Activated CD4-positive, alpha-beta T cell treated with anti-CD3 and anti-CD28 coated beads, Interleukin-2, amount 50 U/mL, for 24 hours (primary cell): Measurements from ENCODE around the gene SELENOW.
"Not testable (repeated sequence)": the region's sequence is repeated elsewhere in the genome, so short reads cannot be mapped to it uniquely, and the experiment has no call there.

Source experiments
- DNase-seq, 2 donors: peaks; one replicate each; pipeline ENCODE4 v3.0.0-alpha.2; 2020; ENCODE audit warnings: low read depth in 1 of 2, low spot score in 1 of 2

Gene SELENOW

DNA sequence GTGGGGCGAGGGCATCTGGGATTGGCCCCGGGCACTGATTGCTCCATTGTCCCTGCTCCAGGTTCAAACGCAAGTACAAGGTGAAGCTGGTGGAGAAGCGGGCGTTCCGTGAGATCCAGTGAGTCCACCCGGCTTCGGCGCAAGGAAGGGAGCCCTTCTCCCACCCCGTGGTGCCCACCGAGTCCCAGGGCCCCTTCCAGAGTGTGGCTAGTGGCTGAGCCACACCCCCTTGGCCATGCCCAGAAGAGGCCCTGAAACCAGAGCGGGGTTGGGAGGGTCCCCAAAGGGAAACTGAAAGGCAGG is 21.9 kb upstream of the SELENOW start:
- no peak for DNase-seq

DNA sequence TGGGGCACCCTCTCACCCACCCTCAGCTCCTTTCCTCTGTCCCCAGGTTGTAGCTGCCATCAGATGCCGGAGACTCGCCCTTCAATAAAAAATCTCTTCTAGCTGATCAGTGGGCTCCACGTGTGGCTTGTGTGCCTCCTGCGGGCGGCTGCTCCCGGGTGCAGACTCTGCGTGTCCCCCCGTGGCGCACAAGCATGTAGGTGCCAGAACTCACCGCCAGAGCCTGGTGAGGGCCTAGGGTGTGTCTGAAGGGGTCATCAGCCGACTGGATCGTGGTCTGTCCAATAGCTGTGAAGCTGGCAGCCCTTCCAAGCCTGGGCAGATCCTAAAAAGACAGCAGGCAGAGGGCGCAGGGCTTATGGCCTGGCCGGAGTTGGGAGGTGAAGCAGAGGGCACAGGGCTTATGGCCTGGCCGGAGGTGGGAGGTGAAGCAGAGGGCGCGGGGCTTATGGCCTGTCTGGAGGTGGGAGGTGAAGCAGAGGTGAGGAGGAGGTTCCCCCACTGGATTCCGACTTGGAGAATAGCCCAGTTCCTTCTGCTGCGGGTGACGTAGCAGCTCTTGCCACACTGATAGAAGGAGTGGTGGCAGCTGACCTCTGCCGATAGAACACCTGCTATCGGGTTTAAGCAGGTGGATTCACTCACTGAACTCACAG is 21.4 kb upstream of the SELENOW start:
- DNase-seq, result no peak

DNA sequence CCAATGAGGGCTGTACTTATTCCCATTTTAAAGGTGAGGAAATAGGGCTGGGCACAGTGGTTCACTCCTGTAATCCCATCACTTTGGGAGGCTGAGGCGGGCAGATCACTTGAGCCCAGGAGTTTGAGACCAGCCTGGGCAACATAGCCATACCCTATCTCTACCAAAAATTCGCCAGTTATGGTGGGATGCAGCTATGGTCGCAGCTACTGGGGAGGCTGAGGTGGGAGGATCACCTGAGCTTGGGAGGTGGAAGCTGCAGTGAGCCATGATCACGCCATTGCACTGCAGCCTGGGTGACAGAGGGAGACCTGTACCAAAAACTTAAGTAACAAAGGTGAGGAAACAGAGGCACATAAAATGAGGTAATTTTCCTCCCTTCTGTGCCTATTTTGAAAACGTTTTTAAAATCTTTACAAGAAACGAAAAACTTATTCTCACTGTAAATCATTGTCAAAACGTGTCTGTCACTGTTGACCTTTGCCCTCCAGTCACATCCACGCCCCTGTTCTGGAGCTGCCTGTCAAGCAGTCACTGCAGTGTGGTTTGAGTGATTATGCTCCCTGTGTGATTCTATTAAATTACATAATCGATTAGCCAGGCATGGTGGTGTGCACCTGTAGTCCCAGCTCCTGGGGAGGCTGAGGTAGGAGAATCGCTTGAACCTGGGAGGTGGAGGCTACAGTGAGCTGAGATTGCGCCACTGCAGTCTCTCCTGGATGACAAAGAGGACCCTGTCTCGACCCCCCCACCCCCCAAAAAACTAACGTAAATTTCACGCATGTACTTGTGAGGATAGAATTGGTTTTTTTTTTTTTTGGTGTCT is 20.7 kb upstream of the SELENOW start:
- no peak for DNase-seq

DNA sequence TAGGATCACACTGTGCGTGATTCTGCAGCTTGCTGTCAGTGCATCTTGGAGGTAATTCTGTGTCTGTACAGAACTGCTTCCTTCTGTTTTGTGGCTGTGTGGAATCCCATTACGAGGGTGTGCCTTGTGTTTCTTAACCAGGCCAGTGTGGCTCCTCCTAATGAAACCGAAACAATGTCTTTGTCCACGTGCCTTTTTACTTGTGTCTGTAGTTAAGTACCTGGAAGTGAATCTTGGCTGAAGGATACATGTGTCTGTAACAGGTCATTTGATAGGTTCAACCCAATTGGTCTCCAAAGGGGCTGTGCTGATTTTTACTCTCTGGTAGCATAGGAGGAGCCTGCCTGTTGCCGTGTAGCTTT is 20.1 kb upstream of the SELENOW start:
- no peak for DNase-seq

DNA sequence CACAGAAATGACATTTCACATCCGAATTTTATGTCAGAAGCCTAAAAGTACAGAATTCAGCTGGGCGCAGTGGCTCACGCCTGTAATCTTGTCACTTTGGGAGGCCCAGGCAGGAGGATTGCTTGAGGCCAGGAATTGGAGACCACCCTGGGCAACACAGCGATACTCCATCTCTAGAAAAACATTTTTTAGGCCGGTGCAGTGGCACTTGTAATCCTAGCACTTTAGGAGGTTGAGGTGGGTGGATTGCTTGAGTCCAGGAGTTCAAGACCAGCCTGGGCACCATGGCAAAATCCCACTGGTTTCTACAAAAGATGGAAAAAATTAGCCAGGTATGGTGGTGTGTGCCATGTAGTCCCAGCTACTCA is 17.9 kb upstream of the SELENOW start:
- no peak for DNase-seq

DNA sequence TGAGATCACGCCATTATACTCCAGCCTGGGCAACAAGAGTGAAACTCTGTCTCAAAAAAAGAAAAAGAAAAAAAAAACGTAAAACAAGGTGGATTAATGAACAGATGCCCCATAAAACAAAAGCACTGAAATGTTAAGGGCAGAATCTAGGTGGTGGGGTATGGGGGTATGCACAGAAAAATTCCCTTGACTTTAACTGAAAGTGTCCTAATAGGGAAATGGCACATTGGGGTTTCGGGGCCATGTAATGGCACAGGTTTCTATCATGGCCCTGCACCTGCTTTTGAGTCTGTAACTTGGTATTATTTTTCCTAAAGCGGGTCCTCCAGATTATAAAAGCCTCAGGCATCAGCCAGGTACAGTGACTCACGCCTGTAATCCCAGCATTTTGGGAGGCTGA is 16.9 kb upstream of the SELENOW start:
- no peak for DNase-seq

DNA sequence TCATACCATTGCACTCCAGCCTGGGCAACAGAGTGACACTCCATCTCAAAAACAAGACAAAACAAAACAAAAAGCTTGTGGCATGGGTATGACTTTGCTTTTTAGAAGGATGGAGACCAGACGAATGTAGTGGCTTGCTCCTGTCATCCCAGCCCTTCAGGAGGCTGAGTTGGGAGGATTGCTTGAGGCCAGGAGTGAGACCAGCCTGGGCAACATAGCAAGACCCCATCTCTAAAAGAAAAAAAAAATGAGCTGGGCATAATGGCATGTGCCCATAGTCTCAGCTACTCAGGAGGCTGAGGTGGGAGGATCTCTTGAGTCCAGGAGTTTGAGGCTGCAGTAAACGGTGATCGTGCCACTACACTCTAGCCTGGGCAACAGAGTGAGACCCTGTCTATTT is 16.4 kb upstream of the SELENOW start:
- DNase-seq, result no peak

DNA sequence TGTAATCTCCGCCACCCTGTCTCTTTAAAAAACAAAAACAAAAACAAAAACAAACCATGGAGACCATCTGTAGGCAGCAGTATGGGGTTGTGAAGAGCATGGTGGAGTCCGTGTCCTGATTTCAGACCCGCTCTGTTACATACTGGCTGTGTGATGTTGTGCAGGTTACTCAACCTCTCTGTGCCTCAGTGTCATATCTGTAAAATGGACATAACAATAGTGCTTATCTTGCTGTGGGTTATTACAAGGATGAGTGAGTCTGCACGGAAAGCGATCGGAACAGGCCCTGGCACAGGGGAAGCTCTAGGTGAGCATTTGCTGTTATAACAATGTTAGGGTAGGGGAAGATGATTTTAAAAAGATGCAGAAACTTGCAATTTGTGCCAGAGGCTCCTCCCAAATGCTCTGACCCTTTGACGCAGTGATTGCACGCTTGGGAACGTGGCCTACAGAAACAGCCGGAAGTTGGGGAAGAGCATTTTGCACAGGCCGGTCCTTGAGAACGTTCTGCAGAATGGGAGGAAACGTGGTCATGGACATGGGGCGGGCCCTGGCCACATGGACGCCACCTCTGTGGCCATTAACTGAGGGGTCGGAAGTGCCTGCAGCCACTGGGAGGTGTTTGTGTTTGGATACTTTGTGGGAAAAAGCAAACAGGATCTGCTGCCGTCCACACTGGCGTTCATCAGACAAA is 15.7 kb upstream of the SELENOW start:
- no peak for DNase-seq

DNA sequence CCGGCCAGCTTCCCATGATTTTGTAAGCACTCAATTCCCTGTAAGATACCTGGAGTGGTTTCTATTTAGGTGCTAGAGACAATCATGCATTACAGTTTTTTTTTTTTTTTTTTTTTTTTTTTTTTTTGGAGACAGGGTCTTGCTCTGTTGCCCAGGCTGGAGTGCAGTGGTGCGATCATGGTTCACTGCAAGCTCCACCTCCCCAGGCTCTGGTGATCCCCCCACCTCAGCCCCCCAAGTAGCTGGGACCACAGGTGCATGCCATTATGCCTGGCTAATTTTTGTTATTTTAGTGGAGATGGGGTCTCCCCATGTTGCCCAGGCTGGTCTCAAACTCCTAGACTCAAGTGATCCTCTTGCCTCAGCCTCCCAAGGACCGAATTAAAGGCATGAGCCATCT is 13.8 kb upstream of the SELENOW start:
- not testable (repeated sequence) for DNase-seq

DNA sequence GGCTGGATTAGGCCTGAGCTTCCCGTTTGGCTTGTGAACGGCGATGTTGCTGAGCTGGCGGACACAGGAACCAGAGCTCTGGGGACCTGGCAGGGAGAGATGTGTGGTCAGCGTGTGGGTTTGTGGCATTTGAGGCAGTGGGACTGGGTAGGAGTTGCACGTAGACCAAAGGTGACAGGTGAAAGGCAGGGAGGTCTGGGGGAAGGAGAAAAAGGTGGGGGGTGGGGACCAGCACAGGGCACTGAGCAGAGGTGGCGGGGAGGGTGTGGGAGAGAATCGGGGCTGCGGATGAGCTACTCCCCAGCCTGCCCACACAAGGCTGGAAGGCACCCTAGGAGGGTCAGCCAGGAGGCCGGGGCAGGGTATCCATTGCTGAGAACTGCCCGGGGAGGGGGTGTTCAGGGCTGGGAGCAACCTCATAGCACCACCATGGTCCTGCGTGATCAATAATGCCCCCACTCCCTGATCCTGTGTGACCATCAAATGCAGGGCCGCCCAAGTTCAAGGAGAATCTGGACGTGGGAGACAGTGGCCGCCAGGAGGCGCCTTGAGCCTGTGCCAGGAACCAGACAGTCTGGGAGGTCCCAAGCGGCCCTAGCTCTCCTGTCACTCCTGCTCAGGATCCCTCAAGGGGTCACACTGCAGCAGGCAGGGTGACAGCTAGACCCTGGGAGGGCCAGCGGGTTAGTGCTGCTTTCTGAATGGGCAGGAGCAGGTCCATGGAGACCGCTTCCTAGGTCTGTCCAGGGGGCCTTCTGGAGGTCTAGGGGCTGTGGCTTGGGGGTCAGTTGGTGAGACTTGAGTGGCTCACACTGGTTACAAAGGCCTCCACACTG is 12.8 kb upstream of the SELENOW start:
- no peak for DNase-seq

DNA sequence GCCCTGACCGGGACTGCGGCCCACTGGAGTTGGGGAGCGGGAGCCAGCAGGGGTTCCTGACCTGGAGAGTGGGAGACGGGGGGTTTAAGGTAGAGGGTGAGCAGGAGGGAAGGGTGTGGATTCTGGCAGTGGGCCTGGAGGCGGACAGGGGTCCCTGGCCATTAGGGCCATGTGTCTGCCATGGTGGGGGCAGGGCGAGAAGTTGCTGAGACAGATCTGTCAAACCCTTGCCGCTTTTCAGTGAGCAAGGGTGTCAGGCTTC is 12.2 kb upstream of the SELENOW start:
- no peak for DNase-seq

DNA sequence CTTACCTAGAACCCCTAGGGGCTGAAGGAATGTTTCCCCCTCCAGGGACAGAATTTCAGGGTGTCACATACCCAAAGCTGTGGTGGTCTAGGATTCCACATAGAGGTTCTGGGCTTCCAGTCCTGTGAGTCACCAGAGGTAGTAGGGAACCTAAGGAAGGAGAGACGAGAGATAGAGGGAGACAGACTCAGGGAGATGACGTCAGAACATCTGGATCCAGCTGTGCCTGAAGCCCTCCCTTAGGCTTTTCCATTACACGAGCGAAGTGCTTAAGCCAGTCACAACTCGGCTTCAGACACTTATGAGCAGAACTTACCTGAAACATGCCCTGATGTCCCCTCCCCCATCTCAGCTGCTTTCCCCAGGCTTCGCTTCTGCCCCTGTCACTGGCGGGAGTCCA is 11.8 kb upstream of the SELENOW start:
- no peak for DNase-seq

DNA sequence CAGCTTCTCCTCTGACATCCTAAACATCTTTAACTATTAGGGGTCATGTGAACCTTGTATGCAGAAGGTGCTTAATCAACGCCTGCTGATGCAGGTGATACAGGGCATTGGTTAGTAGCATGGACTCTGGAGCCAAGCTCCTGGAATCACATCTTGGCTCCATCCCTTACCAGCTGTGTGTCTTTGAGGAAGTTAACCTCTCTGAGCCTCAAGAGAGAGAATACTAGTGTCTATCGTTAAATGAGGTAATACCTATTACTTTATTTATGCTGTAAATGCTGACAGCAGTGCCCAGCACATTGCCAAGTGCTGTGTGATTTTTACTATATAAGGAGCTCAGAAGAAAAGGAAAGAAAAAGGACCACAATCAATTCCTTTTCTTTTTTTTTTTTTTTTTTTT is 11.2 kb upstream of the SELENOW start:
- DNase-seq, result no peak

DNA sequence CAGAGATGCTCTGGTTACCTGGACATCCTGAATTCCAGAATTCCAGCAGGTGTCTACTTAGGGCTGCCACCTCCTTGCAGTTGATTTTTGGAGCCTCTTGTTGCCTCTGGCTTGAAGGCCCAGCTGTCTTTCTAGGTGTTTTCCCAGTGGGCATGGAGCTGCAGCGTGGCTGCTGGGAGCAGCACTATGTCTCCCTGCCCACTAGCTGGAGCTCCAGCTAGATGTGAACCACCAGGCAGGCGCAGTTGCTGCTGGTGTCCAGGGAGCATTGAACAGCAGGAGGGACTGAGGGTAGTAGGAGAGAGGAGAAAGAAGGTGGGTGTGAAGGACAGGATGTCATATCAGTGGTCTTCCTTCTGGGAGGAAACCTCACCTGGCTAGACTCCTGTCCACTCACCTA is 9.9 kb upstream of the SELENOW start:
- no peak for DNase-seq

DNA sequence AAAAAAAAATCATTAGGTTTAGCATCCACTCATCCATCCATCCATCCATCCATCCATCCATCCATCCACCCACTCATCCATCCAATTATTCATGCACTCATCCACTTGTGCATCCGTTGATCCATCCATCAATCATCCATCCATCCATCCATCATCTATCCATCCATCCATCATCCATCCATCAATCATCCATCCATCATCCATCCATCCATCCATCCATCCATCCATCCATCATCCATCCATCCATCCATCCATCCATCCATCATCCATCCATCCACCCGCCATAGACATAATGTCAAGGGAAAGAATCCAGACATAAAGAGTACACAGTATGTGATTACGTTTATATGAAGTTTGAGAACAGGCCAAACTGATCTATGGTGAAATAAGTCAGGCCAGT is 9.0 kb upstream of the SELENOW start:
- DNase-seq, result no peak

DNA sequence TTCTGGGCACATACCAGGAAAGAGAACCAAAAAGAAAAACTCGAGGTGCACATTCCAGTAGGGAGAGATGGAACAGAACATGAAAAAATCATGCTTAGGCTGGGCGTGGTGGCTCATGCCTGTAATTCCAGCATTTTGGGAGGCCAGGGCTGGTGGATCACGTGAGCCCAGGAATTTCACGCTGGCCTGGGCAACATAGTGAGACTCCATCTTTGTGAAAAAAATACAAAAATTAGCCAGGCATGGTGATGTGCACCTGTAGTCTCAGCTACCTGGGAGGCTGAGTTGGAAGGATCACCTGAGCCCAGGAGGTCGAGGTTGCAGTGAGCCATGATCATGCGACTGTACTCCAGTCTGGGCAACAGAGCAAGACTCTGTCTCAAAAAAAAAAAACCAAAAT is 7.2 kb upstream of the SELENOW start:
- not testable (repeated sequence) for DNase-seq

DNA sequence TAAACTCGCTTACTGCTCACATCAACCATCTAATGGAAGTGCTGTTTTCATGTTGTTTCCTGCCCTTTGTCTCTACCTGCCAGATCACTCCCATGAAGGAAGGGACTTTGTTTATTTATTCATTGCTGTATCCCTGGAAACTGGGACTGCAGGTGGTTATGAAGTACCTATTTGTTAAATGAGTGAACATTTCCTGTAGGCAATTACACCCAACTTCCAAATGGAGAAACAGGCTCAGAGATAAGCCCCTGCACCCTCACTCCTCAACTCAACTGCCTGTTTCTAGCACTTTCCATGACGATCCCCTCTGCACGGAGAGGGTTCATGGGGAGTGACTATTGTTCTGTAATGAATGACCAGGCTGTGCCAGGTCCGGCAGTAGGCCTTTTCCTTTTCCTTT is 1.9 kb upstream of the SELENOW start:
- no peak for DNase-seq

DNA sequence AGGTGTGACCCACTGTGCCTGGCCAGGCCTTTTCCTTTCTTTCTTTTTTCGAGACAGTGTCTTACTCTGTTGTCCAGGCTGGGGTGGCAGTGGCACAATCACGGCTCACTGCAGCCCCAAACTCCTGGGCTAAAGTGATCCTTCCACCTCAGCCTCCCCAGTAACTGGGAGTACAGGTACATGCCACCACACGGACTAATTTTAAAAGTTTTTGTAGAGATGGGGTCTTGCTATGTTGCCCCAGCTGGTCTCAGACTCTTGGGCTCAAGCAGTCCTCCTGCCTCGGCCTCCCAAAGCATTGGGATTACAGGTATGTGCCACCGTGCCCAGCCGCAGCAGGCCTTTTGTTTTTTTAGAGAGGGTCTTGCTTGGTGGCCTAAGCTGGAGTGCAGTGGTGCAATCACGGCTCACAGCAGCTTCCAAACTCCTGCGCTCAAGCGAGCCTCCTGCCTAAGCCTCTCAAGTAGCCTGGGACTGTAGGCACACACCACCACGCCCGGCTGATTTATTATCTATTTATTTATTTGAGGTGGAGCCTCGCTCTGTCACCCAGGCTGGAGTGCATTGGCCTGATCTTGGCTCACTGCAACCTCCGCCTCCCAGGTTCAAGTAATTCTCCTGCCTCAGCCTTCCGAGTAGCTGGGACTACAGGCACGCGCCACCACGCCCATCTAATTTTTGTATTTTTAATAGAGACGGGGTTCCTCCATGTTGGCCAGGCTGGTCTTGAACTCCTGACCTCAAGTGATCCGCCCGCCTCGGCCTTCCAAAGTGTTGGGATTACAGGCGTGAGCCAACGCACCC is 1.1 kb upstream of the SELENOW start:
- DNase-seq, result not testable (repeated sequence)

DNA sequence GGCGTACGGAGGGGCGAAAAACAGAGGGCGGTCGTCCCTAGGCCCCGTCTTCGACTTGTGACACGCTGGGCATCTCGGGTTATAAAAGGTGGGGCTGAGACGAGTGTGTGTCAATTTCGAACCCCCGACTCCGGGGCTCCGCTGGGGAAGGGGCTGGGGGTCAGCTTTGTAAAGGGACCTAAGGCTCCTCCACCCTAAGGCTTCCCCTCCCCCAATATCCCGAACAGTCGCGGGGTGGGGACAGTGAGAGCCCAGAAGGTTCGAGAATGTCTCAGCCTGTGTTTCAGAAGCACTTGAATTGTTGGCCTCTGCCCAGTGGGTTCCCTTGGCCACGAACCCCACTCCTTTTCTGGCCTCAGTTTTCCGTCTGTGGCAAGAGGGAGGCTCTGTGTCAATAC is 450 bp downstream of the SELENOW start:
- no peak for DNase-seq

DNA sequence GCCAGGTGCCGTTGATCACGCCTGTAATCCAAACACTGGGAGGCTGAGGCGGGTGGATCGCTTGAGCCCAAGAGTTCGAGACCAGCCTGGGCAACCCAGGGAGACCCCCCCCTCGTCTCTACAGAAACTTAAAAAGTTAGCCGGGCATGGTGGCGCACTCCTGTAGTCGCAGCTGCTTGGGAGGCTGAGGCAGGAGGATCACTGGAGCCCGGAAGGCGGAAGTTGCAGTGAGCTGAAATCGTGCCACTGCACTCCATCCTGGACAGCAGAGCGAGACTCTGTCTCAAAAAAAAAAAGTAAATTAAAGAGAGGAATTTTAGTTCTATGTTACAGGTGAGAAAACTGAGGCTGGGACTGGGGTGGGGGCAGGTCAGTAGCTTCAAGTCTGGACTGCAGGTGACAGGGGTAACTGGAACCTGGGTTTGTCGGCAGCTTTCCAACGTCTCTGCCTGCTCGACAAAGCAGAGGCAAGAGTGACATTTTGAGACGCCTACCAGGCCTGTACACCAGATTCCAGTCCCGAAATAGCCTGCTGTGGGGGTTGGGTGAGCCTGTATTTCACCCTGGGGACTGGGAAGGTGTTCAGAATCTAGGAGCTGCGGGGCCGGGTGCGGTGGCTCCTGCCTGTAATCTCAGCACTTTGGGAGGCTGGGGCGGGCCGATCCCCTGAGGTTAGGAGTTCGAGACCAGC is 1.2 kb downstream of the SELENOW start:
- DNase-seq, result no peak

DNA sequence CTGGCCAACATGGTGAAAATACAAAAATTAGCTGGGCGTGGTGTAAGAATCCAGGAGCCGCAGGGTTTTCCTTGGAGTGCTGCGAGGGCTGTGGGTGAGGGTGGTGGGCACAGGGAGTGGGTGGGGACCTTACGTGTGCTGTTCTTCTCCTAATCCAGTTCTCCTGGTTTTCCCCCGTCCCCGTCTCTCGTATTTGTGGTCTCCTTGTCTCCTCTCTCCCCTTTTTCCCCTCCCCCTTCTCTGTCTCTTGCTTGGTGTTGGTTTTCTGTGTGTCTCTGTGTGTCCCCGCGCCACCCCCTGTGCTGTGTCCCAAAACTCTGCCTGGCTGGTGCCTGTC is 1.7 kb downstream of the SELENOW start:
- no peak for DNase-seq
